ENCODE data around the gene KBTBD12. TPM values are rescaled to one million over a fixed set of nuclear protein-coding genes. Genes with fewer than 3 reads are reported as not detected.
"Not testable (repeated sequence)": the region's sequence is repeated elsewhere in the genome, so short reads cannot be mapped to it uniquely, and the experiment has no call there.

KBTBD12 gene
- total RNA-seq, 1 experiment from 2014 or later = not detected

- TF ChIP-seq, protein P1, sequence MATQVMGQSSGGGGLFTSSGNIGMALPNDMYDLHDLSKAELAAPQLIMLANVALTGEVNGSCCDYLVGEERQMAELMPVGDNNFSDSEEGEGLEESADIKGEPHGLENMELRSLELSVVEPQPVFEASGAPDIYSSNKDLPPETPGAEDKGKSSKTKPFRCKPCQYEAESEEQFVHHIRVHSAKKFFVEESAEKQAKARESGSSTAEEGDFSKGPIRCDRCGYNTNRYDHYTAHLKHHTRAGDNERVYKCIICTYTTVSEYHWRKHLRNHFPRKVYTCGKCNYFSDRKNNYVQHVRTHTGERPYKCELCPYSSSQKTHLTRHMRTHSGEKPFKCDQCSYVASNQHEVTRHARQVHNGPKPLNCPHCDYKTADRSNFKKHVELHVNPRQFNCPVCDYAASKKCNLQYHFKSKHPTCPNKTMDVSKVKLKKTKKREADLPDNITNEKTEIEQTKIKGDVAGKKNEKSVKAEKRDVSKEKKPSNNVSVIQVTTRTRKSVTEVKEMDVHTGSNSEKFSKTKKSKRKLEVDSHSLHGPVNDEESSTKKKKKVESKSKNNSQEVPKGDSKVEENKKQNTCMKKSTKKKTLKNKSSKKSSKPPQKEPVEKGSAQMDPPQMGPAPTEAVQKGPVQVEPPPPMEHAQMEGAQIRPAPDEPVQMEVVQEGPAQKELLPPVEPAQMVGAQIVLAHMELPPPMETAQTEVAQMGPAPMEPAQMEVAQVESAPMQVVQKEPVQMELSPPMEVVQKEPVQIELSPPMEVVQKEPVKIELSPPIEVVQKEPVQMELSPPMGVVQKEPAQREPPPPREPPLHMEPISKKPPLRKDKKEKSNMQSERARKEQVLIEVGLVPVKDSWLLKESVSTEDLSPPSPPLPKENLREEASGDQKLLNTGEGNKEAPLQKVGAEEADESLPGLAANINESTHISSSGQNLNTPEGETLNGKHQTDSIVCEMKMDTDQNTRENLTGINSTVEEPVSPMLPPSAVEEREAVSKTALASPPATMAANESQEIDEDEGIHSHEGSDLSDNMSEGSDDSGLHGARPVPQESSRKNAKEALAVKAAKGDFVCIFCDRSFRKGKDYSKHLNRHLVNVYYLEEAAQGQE (IDR thresholded peaks at IDR 0.05; ENCODE audit: low read depth) = no peak
- TF ChIP-seq EZH2 (IDR thresholded peaks at IDR 0.05) (no peak), POLR2A (IDR thresholded peaks at IDR 0.05; ENCODE audit: borderline replicate concordance, extremely low read depth, insufficient read depth, insufficient read length) (no peak), EGR1 (IDR thresholded peaks at IDR 0.05; ENCODE audit: low read depth) (no peak), SP1 (IDR thresholded peaks at IDR 0.05; ENCODE audit: low read depth) (no peak)
- TF ChIP-seq, protein P2, sequence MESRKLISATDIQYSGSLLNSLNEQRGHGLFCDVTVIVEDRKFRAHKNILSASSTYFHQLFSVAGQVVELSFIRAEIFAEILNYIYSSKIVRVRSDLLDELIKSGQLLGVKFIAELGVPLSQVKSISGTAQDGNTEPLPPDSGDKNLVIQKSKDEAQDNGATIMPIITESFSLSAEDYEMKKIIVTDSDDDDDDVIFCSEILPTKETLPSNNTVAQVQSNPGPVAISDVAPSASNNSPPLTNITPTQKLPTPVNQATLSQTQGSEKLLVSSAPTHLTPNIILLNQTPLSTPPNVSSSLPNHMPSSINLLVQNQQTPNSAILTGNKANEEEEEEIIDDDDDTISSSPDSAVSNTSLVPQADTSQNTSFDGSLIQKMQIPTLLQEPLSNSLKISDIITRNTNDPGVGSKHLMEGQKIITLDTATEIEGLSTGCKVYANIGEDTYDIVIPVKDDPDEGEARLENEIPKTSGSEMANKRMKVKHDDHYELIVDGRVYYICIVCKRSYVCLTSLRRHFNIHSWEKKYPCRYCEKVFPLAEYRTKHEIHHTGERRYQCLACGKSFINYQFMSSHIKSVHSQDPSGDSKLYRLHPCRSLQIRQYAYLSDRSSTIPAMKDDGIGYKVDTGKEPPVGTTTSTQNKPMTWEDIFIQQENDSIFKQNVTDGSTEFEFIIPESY (IDR thresholded peaks at IDR 0.05; ENCODE audit: extremely low read depth, insufficient replicate concordance, low read length) = no peak
These were observed 47.0 kb upstream of the KBTBD12 start (continued) for GRCh38 chr3:127867986-127868385.

GRCh38 chr3:127870156-127870555 is 44.9 kb upstream of the KBTBD12 start:
- Histone ChIP-seq H3K27me3 (ENCODE audit: insufficient read depth, low read length) (no peaks in the 10 kb centered on the region), H3K36me3 (ENCODE audit: control insufficient read depth in 1 of 2, insufficient read depth in 2 of 2, low read length in 2 of 2) (no peaks in the 10 kb centered on the region), H4K20me1 (ENCODE audit: insufficient read depth) (no peaks in the 10 kb centered on the region), H3K4me3 (replicated peaks in 1 of 2; ENCODE audit: low read depth in 1 of 2, low read length in 2 of 2) (no peak overlapping the region), H3K4me1 (ENCODE audit: control insufficient read depth in 1 of 2, insufficient read depth in 2 of 2, low read length in 2 of 2) (peaks cover 5 to 22% of the 10 kb centered on the region in 2 experiments; a peak in 3 of 4 replicates), H3K9me3 (ENCODE audit: control insufficient read depth in 1 of 2, insufficient read depth in 1 of 2, low read depth in 1 of 2, low read length in 2 of 2) (no peaks in the 10 kb centered on the region), H2AFZ (ENCODE audit: low read depth, low read length, poor library complexity, severe bottlenecking) (no peak overlapping the region), H3K79me2 (ENCODE audit: insufficient read depth, low read length) (no peaks in the 10 kb centered on the region), H3K27ac (ENCODE audit: low read depth, low read length) (no peak overlapping the region), H3K4me2 (ENCODE audit: low read length) (no peak overlapping the region), H3K9ac (ENCODE audit: low read length) (no peak overlapping the region), H3K9me2 (ENCODE audit: insufficient read depth) (no peaks in the 10 kb centered on the region)
- intact Hi-C loops (cut with micrococcal nuclease) = no loop called here
- DNase-seq (ENCODE audit: low read depth, low spot score) = no peak
- BruUV-seq (replicated peaks) = no TSS peak
- RAD21 ChIA-PET (ENCODE audit: low non-redundant PET in 1 of 2, low total read pairs in 2 of 2, uncharacterized antibody in 2 of 2, unreplicated experiment in 2 of 2) = no interaction called here
- TF ChIP-seq POLR2AphosphoS5 (IDR thresholded peaks at IDR 0.05; ENCODE audit: low read depth, low read length) (no peak), RAD21 (IDR thresholded peaks at IDR 0.05; ENCODE audit: low read depth) (no peak), EGR1 (IDR thresholded peaks at IDR 0.05; ENCODE audit: low read depth) (no peak), JUND (IDR thresholded peaks at IDR 0.05) (no peak), YY1 (IDR thresholded peaks at IDR 0.05; ENCODE audit: extremely low read depth, insufficient replicate concordance, low read depth, low read length) (no peak), EZH2phosphoT487 (IDR thresholded peaks at IDR 0.05; ENCODE audit: borderline replicate concordance) (no peak), ELF1 (IDR thresholded peaks at IDR 0.05; ENCODE audit: borderline replicate concordance, low read depth) (no peak)
- no peak for ATAC-seq
- CTCF ChIA-PET = no interaction called here
- POLR2A ChIA-PET = no interaction called here

- H3K9me2 ChIP-seq (ENCODE audit: insufficient read depth); H3K27ac ChIP-seq (ENCODE audit: low read depth, low read length); H3K27me3 ChIP-seq (ENCODE audit: insufficient read depth, low read length); H3K79me2 ChIP-seq (ENCODE audit: insufficient read depth, low read length); H3K4me2 ChIP-seq (ENCODE audit: low read length); BruUV-seq (replicated peaks); H3K9ac ChIP-seq (ENCODE audit: low read length); H2AFZ ChIP-seq (ENCODE audit: low read depth, low read length, poor library complexity, severe bottlenecking); ATAC-seq; DNase-seq (ENCODE audit: low read depth, low spot score); H4K20me1 ChIP-seq (ENCODE audit: insufficient read depth); RAD21 ChIA-PET (ENCODE audit: low non-redundant PET in 1 of 2, low total read pairs in 2 of 2, uncharacterized antibody in 2 of 2, unreplicated experiment in 2 of 2); CTCF ChIA-PET; H3K4me3 ChIP-seq (replicated peaks in 1 of 2; ENCODE audit: low read depth in 1 of 2, low read length in 2 of 2); H3K9me3 ChIP-seq (ENCODE audit: control insufficient read depth in 1 of 2, insufficient read depth in 1 of 2, low read depth in 1 of 2, low read length in 2 of 2); intact Hi-C loops (cut with micrococcal nuclease); H3K4me1 ChIP-seq (ENCODE audit: control insufficient read depth in 1 of 2, insufficient read depth in 2 of 2, low read length in 2 of 2); H3K36me3 ChIP-seq (ENCODE audit: control insufficient read depth in 1 of 2, insufficient read depth in 2 of 2, low read length in 2 of 2): not testable (repeated sequence)
- POLR2A ChIA-PET = interaction anchor here (0.6 kb wide), 1 partner anchor 8 kb away, joined by 7 read pairs; no protein-coding TSS in a partner anchor
These were observed 40.9 kb upstream of the KBTBD12 start for GRCh38 chr3:127874097-127874496.

Measured in HCT116 (cell line).